GM23338 (cell line): Measurements from ENCODE around the gene CPSF4. TPM values are rescaled to one million over a fixed set of nuclear protein-coding genes. Genes with fewer than 3 reads are reported as not detected.

ENCODE experiments used
- ATAC-seq: fragments of 200-7000 bp; cut with Tn5 transposase; 3 replicates; pipeline ENCODE4 v1.9.1; 2020
- DNase-seq: peaks from one replicate; pipeline ENCODE4 v3.0.0-alpha.2; 2015; ENCODE audit warnings: low spot score
- H2AFZ ChIP-seq: fragments of 200-600 bp; sonication (generic); 2 replicates; pipeline ENCODE4 v1.8.0; 2016; ENCODE audit warnings: antibody characterized with exemption, mild to moderate bottlenecking, moderate library complexity
- H3F3A ChIP-seq: fragments of 200-600 bp; sonication (generic); replicated peaks from 2 replicates; pipeline ENCODE4 v1.8.0; 2017; ENCODE audit warnings: antibody characterized with exemption, mixed run types, low read depth
- H3K27ac ChIP-seq: fragments of 200-600 bp; sonication (generic); 2 replicates; pipeline ENCODE4 v1.6.1; 2016; ENCODE audit warnings: low read depth
- H3K27me3 ChIP-seq: fragments of 200-600 bp; sonication (generic); 2 replicates; pipeline ENCODE4 v1.8.0; 2016; ENCODE audit warnings: mild to moderate bottlenecking, mixed run types, moderate library complexity; ENCODE audit not compliant: insufficient read depth
- H3K36me3 ChIP-seq: fragments of 200-600 bp; sonication (generic); 2 replicates; pipeline ENCODE4 v1.8.0; 2016; ENCODE audit warnings: mild to moderate bottlenecking; ENCODE audit not compliant: insufficient read depth
- H3K4me1 ChIP-seq: fragments of 200-600 bp; sonication (generic); 2 replicates; pipeline ENCODE4 v1.8.0; 2016; ENCODE audit warnings: mild to moderate bottlenecking, moderate library complexity; ENCODE audit not compliant: insufficient read depth
- H3K4me2 ChIP-seq: fragments of 200-600 bp; sonication (generic); 2 replicates; pipeline ENCODE4 v1.7.1; 2017; ENCODE audit warnings: mixed run types
- H3K4me3 ChIP-seq: fragments of 200-600 bp; sonication (generic); 2 replicates; pipeline ENCODE4 v1.6.1; 2016; ENCODE audit warnings: mixed run types
- H3K79me2 ChIP-seq: fragments of 200-600 bp; sonication (generic); replicated peaks from 2 replicates; pipeline ENCODE4 v1.8.0; 2017; ENCODE audit warnings: mild to moderate bottlenecking; ENCODE audit not compliant: insufficient read depth
- H3K9me2 ChIP-seq: fragments of 200-600 bp; sonication (generic); 2 replicates; pipeline ENCODE4 v1.8.0; 2017; ENCODE audit not compliant: insufficient read depth
- H4K20me1 ChIP-seq: fragments of 200-600 bp; sonication (generic); replicated peaks from 2 replicates; pipeline ENCODE4 v1.8.0; 2017; ENCODE audit warnings: mild to moderate bottlenecking; ENCODE audit not compliant: insufficient read depth
- H3K27ac Mint-ChIP-seq: 2 replicates; pipeline ENCODE4 v1.8.0; 2020; ENCODE audit warnings: inconsistent platforms, mild to moderate bottlenecking, moderate library complexity, mixed read lengths
- H3K27me3 Mint-ChIP-seq: 3 replicates; pipeline ENCODE4 v1.8.0; 2022; ENCODE audit warnings: low read depth, mild to moderate bottlenecking, moderate library complexity, mixed read lengths, inconsistent platforms; ENCODE audit not compliant: insufficient read depth, poor library complexity
- H3K36me3 Mint-ChIP-seq: 3 replicates; pipeline ENCODE4 v1.8.0; 2021; ENCODE audit warnings: low read depth, mild to moderate bottlenecking, inconsistent platforms, moderate library complexity, mixed read lengths
- H3K4me1 Mint-ChIP-seq: 3 replicates; pipeline ENCODE4 v1.8.0; 2020; ENCODE audit warnings: mild to moderate bottlenecking, inconsistent platforms, mixed read lengths
- H3K4me3 Mint-ChIP-seq: 3 replicates; pipeline ENCODE4 v1.8.0; 2021; ENCODE audit warnings: moderate library complexity, mild to moderate bottlenecking, inconsistent platforms, mixed read lengths
- H3K9me3 Mint-ChIP-seq: 3 replicates; pipeline ENCODE4 v1.8.0; 2020; ENCODE audit warnings: moderate library complexity, mild to moderate bottlenecking, inconsistent platforms, mixed read lengths
- CREB1 ChIP-seq: fragments of 250-450 bp; sonication (Bioruptor Pico); IDR thresholded peaks from 2 replicates; pipeline ENCODE4 v1.5.0; 2020; ENCODE audit warnings: low read depth, mild to moderate bottlenecking, moderate library complexity
- EZH2 ChIP-seq: fragments of 200-600 bp; sonication (generic); IDR thresholded peaks from one replicate; pipeline ENCODE4 v1.8.0; 2017; ENCODE audit warnings: antibody characterized with exemption, mild to moderate bottlenecking, low read depth; ENCODE audit not compliant: unreplicated experiment
- EZH2phosphoT487 ChIP-seq: fragments of 200-600 bp; sonication (generic); IDR thresholded peaks from one replicate; pipeline ENCODE4 v1.8.1; 2018; ENCODE audit warnings: antibody characterized with exemption; ENCODE audit not compliant: unreplicated experiment
- JUNB ChIP-seq: IDR thresholded peaks from one replicate; pipeline ENCODE4 v1.6.1; 2016; ENCODE audit warnings: antibody characterized with exemption; ENCODE audit not compliant: unreplicated experiment
- NANOG ChIP-seq: IDR thresholded peaks from 2 replicates; pipeline ENCODE4 v1.6.1; 2016; ENCODE audit warnings: antibody characterized with exemption, borderline replicate concordance
- POLR2AphosphoS5 ChIP-seq: IDR thresholded peaks from 2 replicates; pipeline ENCODE4 v1.6.1; 2016; ENCODE audit warnings: antibody characterized with exemption, low read depth
- STAT1 ChIP-seq: IDR thresholded peaks from one replicate; pipeline ENCODE4 v1.6.1; 2016; ENCODE audit warnings: antibody characterized with exemption; ENCODE audit not compliant: unreplicated experiment
- ZNF114 ChIP-seq: fragments of 250-450 bp; sonication (Bioruptor Pico); IDR thresholded peaks from 2 replicates; pipeline ENCODE4 v1.5.0; 2020; ENCODE audit warnings: mild to moderate bottlenecking, moderate library complexity
- ZNF331 ChIP-seq: fragments of 250-450 bp; sonication (Bioruptor Pico); IDR thresholded peaks from 2 replicates; pipeline ENCODE4 v1.5.0; 2020; ENCODE audit warnings: low read depth, mild to moderate bottlenecking, moderate library complexity
- polyA plus RNA-seq: library from polyadenylated mRNA; unstranded; fragments of >200 nt; fragmentation: Nextera tagmentation; extraction: Ambion mirVana; gene quantifications from 2 replicates; pipeline ENCODE4 v1.2.1, GENCODE V29; 2016
- total RNA-seq: library from RNA; depleted of rRNA; stranded (reverse); fragments of >200 nt; shearing (Covaris generic); gene quantifications from 2 replicates; pipeline ENCODE4 v1.2.3, GENCODE V29; 2014
- TF ChIP-seq, protein P1 (sequence below), 2 experiments: fragments of 200-600 bp in 1 of 2; sonication (generic) in 1 of 2; conservative IDR thresholded peaks; 2 replicates each; pipeline versions ENCODE4 v1.5.1 to v1.6.1; 2016 to 2017; ENCODE audit warnings: antibody characterized with exemption in 2 of 2, low read depth in 2 of 2, mild to moderate bottlenecking in 2 of 2, moderate library complexity in 1 of 2
- TF ChIP-seq, protein P2 (sequence below): fragments of 250-450 bp; sonication (Bioruptor Pico); IDR thresholded peaks from 2 replicates; pipeline ENCODE4 v1.5.0; 2020; ENCODE audit warnings: mild to moderate bottlenecking, moderate library complexity
- TF ChIP-seq, protein P3 (sequence below): IDR thresholded peaks from one replicate; pipeline ENCODE4 v1.6.1; 2018; ENCODE audit warnings: antibody characterized with exemption; ENCODE audit not compliant: unreplicated experiment

The CPSF4 gene
- total and polyA plus RNA-seq, 2 experiments from 2014 or later = 34.3 to 93.2 TPM

DNA sequence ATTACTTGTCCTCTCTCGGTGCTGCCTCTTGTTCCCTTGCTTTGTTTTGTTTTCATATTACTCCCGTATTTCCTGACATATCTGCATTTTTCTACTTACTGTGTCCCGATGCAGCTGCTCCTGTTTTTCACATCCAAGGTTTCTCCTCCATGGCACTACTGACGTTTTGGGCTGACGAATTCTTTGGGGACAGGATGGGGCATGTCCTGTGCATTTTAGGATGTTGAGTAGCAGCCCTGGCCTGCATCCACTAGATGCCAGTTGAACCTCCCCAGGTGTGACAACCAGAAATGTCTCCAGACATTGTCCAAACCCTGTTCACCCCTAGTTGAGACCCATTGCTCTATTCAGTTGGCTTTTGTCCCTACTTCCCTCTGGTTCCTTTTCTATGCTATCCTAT, 46.4 kb downstream of the CPSF4 start:
- no peak for ATAC-seq
- no peak overlapping the region for H3K4me2 ChIP-seq
- peaks cover 5% of the 10 kb centered on the region for H3K27me3 Mint-ChIP-seq
- TF ChIP-seq EZH2phosphoT487 (no peak), EZH2 (no peak), STAT1 (no peak), ZNF331 (no peak), POLR2AphosphoS5 (no peak), JUNB (no peak), CREB1 (CRISPR knock-in tag) (no peak), NANOG (no peak), ZNF114 (CRISPR knock-in tag) (no peak)
- TF ChIP-seq, protein P1, sequence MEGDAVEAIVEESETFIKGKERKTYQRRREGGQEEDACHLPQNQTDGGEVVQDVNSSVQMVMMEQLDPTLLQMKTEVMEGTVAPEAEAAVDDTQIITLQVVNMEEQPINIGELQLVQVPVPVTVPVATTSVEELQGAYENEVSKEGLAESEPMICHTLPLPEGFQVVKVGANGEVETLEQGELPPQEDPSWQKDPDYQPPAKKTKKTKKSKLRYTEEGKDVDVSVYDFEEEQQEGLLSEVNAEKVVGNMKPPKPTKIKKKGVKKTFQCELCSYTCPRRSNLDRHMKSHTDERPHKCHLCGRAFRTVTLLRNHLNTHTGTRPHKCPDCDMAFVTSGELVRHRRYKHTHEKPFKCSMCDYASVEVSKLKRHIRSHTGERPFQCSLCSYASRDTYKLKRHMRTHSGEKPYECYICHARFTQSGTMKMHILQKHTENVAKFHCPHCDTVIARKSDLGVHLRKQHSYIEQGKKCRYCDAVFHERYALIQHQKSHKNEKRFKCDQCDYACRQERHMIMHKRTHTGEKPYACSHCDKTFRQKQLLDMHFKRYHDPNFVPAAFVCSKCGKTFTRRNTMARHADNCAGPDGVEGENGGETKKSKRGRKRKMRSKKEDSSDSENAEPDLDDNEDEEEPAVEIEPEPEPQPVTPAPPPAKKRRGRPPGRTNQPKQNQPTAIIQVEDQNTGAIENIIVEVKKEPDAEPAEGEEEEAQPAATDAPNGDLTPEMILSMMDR (conservative IDR thresholded peaks at IDR 0.05; ENCODE audit: low read depth in 2 of 2) = no peak
- TF ChIP-seq, protein P2, sequence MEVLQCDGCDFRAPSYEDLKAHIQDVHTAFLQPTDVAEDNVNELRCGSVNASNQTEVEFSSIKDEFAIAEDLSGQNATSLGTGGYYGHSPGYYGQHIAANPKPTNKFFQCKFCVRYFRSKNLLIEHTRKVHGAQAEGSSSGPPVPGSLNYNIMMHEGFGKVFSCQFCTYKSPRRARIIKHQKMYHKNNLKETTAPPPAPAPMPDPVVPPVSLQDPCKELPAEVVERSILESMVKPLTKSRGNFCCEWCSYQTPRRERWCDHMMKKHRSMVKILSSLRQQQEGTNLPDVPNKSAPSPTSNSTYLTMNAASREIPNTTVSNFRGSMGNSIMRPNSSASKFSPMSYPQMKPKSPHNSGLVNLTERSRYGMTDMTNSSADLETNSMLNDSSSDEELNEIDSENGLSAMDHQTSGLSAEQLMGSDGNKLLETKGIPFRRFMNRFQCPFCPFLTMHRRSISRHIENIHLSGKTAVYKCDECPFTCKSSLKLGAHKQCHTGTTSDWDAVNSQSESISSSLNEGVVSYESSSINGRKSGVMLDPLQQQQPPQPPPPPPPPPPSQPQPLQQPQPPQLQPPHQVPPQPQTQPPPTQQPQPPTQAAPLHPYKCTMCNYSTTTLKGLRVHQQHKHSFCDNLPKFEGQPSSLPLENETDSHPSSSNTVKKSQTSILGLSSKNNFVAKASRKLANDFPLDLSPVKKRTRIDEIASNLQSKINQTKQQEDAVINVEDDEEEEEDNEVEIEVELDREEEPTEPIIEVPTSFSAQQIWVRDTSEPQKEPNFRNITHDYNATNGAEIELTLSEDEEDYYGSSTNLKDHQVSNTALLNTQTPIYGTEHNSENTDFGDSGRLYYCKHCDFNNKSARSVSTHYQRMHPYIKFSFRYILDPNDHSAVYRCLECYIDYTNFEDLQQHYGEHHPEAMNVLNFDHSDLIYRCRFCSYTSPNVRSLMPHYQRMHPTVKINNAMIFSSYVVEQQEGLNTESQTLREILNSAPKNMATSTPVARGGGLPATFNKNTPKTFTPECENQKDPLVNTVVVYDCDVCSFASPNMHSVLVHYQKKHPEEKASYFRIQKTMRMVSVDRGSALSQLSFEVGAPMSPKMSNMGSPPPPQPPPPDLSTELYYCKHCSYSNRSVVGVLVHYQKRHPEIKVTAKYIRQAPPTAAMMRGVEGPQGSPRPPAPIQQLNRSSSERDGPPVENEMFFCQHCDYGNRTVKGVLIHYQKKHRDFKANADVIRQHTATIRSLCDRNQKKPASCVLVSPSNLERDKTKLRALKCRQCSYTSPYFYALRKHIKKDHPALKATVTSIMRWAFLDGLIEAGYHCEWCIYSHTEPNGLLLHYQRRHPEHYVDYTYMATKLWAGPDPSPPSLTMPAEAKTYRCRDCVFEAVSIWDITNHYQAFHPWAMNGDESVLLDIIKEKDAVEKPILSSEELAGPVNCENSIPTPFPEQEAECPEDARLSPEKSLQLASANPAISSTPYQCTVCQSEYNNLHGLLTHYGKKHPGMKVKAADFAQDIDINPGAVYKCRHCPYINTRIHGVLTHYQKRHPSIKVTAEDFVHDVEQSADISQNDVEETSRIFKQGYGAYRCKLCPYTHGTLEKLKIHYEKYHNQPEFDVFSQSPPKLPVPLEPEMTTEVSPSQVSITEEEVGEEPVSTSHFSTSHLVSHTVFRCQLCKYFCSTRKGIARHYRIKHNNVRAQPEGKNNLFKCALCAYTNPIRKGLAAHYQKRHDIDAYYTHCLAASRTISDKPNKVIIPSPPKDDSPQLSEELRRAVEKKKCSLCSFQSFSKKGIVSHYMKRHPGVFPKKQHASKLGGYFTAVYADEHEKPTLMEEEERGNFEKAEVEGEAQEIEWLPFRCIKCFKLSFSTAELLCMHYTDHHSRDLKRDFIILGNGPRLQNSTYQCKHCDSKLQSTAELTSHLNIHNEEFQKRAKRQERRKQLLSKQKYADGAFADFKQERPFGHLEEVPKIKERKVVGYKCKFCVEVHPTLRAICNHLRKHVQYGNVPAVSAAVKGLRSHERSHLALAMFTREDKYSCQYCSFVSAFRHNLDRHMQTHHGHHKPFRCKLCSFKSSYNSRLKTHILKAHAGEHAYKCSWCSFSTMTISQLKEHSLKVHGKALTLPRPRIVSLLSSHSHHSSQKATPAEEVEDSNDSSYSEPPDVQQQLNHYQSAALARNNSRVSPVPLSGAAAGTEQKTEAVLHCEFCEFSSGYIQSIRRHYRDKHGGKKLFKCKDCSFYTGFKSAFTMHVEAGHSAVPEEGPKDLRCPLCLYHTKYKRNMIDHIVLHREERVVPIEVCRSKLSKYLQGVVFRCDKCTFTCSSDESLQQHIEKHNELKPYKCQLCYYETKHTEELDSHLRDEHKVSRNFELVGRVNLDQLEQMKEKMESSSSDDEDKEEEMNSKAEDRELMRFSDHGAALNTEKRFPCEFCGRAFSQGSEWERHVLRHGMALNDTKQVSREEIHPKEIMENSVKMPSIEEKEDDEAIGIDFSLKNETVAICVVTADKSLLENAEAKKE (CRISPR knock-in tag) = no peak
- TF ChIP-seq, protein P3, sequence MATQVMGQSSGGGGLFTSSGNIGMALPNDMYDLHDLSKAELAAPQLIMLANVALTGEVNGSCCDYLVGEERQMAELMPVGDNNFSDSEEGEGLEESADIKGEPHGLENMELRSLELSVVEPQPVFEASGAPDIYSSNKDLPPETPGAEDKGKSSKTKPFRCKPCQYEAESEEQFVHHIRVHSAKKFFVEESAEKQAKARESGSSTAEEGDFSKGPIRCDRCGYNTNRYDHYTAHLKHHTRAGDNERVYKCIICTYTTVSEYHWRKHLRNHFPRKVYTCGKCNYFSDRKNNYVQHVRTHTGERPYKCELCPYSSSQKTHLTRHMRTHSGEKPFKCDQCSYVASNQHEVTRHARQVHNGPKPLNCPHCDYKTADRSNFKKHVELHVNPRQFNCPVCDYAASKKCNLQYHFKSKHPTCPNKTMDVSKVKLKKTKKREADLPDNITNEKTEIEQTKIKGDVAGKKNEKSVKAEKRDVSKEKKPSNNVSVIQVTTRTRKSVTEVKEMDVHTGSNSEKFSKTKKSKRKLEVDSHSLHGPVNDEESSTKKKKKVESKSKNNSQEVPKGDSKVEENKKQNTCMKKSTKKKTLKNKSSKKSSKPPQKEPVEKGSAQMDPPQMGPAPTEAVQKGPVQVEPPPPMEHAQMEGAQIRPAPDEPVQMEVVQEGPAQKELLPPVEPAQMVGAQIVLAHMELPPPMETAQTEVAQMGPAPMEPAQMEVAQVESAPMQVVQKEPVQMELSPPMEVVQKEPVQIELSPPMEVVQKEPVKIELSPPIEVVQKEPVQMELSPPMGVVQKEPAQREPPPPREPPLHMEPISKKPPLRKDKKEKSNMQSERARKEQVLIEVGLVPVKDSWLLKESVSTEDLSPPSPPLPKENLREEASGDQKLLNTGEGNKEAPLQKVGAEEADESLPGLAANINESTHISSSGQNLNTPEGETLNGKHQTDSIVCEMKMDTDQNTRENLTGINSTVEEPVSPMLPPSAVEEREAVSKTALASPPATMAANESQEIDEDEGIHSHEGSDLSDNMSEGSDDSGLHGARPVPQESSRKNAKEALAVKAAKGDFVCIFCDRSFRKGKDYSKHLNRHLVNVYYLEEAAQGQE = no peak
- H3K36me3 Mint-ChIP-seq = peaks cover 40% of the 10 kb centered on the region
- H4K20me1 ChIP-seq = peaks cover 9% of the 10 kb centered on the region
- H3K27ac Mint-ChIP-seq = no peak overlapping the region
- no peak for DNase-seq
- H3K79me2 ChIP-seq = no peaks in the 10 kb centered on the region
- H3K36me3 ChIP-seq = peaks cover 9% of the 10 kb centered on the region; the same call in 1 of the 2 replicates
- no peak overlapping the region for H3K4me3 ChIP-seq
- no peaks in the 10 kb centered on the region for H3K4me1 ChIP-seq
- no peak overlapping the region for H2AFZ ChIP-seq
- no peaks in the 10 kb centered on the region; the same call in 1 of the 2 replicates for H3K9me2 ChIP-seq
- no peak overlapping the region for H3K27ac ChIP-seq
- no peak overlapping the region; the same call in 2 of the 3 replicates for H3K4me3 Mint-ChIP-seq
- peaks cover 13% of the 10 kb centered on the region; the same call in 1 of the 2 replicates for H3F3A ChIP-seq
- 0 out of 3 replicates have a peak, but pooled peaks cover 2% of the 10 kb centered on the region for H3K9me3 Mint-ChIP-seq
- H3K4me1 Mint-ChIP-seq = no peaks in the 10 kb centered on the region
- H3K27me3 ChIP-seq = no peaks in the 10 kb centered on the region
